A673 (cell line): ENCODE measurements around the gene ZNF605. TPM values are rescaled to one million over a fixed set of nuclear protein-coding genes. Genes with fewer than 3 reads are reported as not detected.

Experiments
- BruUV-seq: library from RNA; stranded (reverse); fragments of 400-500 nt; replicated peaks from 2 replicates; lab custom pipeline; 2021; lab: Mats Ljungman, UMichigan
- CTCF ChIA-PET: fragments of 300-600 bp; sonication (Branson Sonifier 250); formaldehyde crosslinking; loops from one replicate; lab custom pipeline; 2022; ENCODE audit warnings: antibody characterized with exemption; lab: Charles Lee
- POLR2A ChIA-PET: fragments of 300-600 bp; sonication (Branson Sonifier 250); formaldehyde crosslinking; loops from one replicate; lab custom pipeline; 2022; ENCODE audit warnings: antibody characterized with exemption; ENCODE audit not compliant: low non-redundant PET; lab: Charles Lee
- DNase-seq: peaks from one replicate; pipeline ENCODE4 v3.0.0-alpha.2; 2015; ENCODE audit warnings: low spot score
- H3K27ac ChIP-seq: fragments of 200-600 bp; sonication (generic); 2 replicates; pipeline ENCODE4 v1.5.1; 2016; ENCODE audit warnings: mixed run types, low read depth, mild to moderate bottlenecking, mixed read lengths, antibody characterized with exemption, low read length; ENCODE audit not compliant: poor library complexity, severe bottlenecking
- H3K27me3 ChIP-seq: fragments of 200-600 bp; sonication (generic); replicated peaks from 2 replicates; pipeline ENCODE4 v1.6.1; 2017; ENCODE audit warnings: mixed run types, low read depth, mild to moderate bottlenecking, mixed read lengths, antibody characterized with exemption, low read length; ENCODE audit not compliant: insufficient read depth, poor library complexity
- H3K36me3 ChIP-seq: fragments of 200-600 bp; sonication (generic); 2 replicates; pipeline ENCODE4 v1.6.1; 2016; ENCODE audit warnings: mixed run types, mild to moderate bottlenecking, mixed read lengths, antibody characterized with exemption, low read length; ENCODE audit not compliant: insufficient read depth, poor library complexity, severe bottlenecking
- H3K4me1 ChIP-seq: fragments of 200-600 bp; sonication (generic); 2 replicates; pipeline ENCODE4 v1.6.1; 2017; ENCODE audit warnings: mixed run types, mild to moderate bottlenecking, mixed read lengths, antibody characterized with exemption, low read length; ENCODE audit not compliant: insufficient read depth, poor library complexity, severe bottlenecking
- H3K4me3 ChIP-seq: fragments of 200-600 bp; sonication (generic); 2 replicates; pipeline ENCODE4 v1.5.1; 2016; ENCODE audit warnings: low read depth, mixed run types, mild to moderate bottlenecking, mixed read lengths, low read length; ENCODE audit not compliant: poor library complexity, severe bottlenecking
- H3K9me3 ChIP-seq: fragments of 200-600 bp; sonication (generic); 2 replicates; pipeline ENCODE4 v1.6.1; 2016; ENCODE audit warnings: mixed run types, low read depth, mild to moderate bottlenecking, mixed read lengths, antibody characterized with exemption, low read length; ENCODE audit not compliant: poor library complexity, severe bottlenecking
- CTCF ChIP-seq: fragments of 300-800, 200-600 bp; sonication (generic); conservative IDR thresholded peaks from 2 replicates; pipeline ENCODE4 v1.5.1; 2017; ENCODE audit warnings: low read depth, mild to moderate bottlenecking, antibody characterized with exemption, low read length, moderate library complexity, mixed read lengths
- EZH2 ChIP-seq: fragments of 200-600 bp; sonication (generic); IDR thresholded peaks from 2 replicates; pipeline ENCODE4 v1.6.1; 2017; ENCODE audit warnings: borderline replicate concordance, low read depth, mild to moderate bottlenecking, mixed read lengths, antibody characterized with exemption, low read length; ENCODE audit not compliant: poor library complexity, severe bottlenecking
- intact Hi-C: fragments of 100-400 bp; cut with micrococcal nuclease; formaldehyde crosslinking; loops from one replicate; pipeline ENCODE4 v1.10.0; 2022; ENCODE audit not compliant: unreplicated experiment
- total RNA-seq: library from RNA; stranded (reverse); gene quantifications from 2 replicates; pipeline ENCODE4 v1.2.3, GENCODE V29; 2021

ZNF605 gene
- total RNA-seq, 1 experiment from 2014 or later, result 12.9 TPM

GRCh38 chr12:132924356-132924755 is 31.8 kb downstream of the ZNF605 start:
- intact Hi-C loops, result no loop called here
- no peak for DNase-seq
- Histone ChIP-seq H3K4me3 (no peak overlapping the region), H3K36me3 (no peaks in the 10 kb centered on the region), H3K27me3 (no peaks in the 10 kb centered on the region), H3K27ac (no peak overlapping the region), H3K9me3 (peaks cover 86% of the 10 kb centered on the region), H3K4me1 (no peaks in the 10 kb centered on the region)
- no TSS peak for BruUV-seq
- TF ChIP-seq CTCF, result no peak
- TF ChIP-seq EZH2, result no peak
- POLR2A ChIA-PET, result no interaction called here
- CTCF ChIA-PET, result no interaction called here

- H3K27ac ChIP-seq, result no peak overlapping the region
- no peaks in the 10 kb centered on the region for H3K27me3 ChIP-seq
- POLR2A ChIA-PET, result no interaction called here
- intact Hi-C loops, result no loop called here
- H3K4me1 ChIP-seq, result no peaks in the 10 kb centered on the region
- H3K4me3 ChIP-seq, result no peak overlapping the region
- CTCF ChIA-PET, result no interaction called here
- no TSS peak for BruUV-seq
- no peak for DNase-seq
- no peaks in the 10 kb centered on the region for H3K36me3 ChIP-seq
- TF ChIP-seq EZH2, result no peak
- TF ChIP-seq CTCF, result no peak
- peaks cover 78% of the 10 kb centered on the region for H3K9me3 ChIP-seq
Observed at GRCh38 chr12:132923356-132923909, 32.7 kb downstream of the ZNF605 start.

GRCh38 chr12:132922676-132923075 is 33.4 kb downstream of the ZNF605 start:
- POLR2A ChIA-PET, result no interaction called here
- TF ChIP-seq EZH2 (no peak), CTCF (no peak)
- Histone ChIP-seq H3K4me3 (no peak overlapping the region), H3K27me3 (no peaks in the 10 kb centered on the region), H3K9me3 (peaks cover 78% of the 10 kb centered on the region), H3K36me3 (no peaks in the 10 kb centered on the region), H3K27ac (no peak overlapping the region), H3K4me1 (no peaks in the 10 kb centered on the region)
- intact Hi-C loops, result no loop called here
- no TSS peak for BruUV-seq
- DNase-seq, result no peak
- CTCF ChIA-PET, result no interaction called here
